ENCODE measurements around the gene FMO2.

The FMO2 gene, protein sequence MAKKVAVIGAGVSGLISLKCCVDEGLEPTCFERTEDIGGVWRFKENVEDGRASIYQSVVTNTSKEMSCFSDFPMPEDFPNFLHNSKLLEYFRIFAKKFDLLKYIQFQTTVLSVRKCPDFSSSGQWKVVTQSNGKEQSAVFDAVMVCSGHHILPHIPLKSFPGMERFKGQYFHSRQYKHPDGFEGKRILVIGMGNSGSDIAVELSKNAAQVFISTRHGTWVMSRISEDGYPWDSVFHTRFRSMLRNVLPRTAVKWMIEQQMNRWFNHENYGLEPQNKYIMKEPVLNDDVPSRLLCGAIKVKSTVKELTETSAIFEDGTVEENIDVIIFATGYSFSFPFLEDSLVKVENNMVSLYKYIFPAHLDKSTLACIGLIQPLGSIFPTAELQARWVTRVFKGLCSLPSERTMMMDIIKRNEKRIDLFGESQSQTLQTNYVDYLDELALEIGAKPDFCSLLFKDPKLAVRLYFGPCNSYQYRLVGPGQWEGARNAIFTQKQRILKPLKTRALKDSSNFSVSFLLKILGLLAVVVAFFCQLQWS

DNA sequence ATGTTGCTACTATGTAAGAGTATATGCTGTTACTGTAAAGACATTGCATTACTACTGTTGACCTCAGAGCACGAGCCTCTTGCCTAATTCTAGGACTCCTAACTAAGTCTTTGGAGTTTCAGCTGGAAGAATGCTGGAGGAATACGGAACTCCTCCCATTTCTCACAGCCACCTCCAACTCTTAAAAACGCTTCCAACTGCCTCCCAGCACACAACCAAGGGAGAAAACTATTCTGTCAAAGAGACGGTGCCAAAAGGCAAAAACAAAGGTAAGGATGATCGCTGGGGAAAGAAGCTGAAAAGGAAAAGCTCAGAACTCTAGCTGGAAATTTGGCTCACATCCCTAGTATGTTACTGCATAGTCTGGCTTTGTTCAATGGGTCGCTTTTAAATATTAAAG is at the start of gene FMO2:
Gene FMO2, plus strand, starts transcription at position 210 of the 400 bp plus-strand sequence. CDS start 414 bp downstream, outside the sequence.
- DNase-seq (ENCODE audit: low read depth in 2 of 2) = no peak

DNA sequence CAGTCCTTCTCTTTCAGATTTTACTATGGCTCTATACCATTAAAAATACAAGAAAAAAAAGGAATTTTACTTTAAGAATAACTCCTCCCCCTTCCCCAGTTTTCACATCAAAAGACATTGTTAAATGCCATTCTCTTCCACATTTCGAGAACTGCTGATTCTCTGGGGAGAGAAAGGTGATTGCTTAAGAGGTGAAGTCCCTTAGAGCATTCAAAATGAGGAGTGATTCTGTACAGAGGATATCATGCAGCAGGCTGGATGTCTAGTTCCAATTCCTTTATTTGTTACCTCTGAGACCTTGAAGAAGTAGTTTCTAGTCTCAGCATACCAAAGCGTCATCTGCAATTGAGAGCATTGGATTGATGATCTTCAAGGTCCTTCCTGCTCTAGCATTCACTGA is 47.5 kb upstream of the FMO2 start:
- no peak for DNase-seq (ENCODE audit: low read depth in 2 of 2)

DNA sequence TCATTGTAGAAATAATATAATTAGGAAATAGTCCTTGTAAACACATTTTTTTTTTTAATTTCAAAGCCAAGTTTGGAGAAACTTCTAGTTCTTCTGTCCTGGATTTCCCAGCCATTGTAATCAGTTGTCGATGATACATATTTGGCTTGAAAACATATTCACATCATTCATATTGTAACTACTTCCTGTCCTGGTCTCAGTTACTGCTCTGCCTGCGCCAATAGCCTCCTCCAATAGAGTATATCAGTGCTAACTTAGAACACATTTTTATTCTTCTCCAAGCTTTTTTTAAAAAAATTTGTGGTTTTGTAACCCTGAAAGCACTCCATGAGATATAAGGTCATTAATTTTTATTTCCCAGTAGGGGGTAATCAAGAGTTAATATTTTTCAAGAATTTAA is 46.1 kb upstream of the FMO2 start:
- DNase-seq (ENCODE audit: low read depth in 2 of 2) = no peak

DNA sequence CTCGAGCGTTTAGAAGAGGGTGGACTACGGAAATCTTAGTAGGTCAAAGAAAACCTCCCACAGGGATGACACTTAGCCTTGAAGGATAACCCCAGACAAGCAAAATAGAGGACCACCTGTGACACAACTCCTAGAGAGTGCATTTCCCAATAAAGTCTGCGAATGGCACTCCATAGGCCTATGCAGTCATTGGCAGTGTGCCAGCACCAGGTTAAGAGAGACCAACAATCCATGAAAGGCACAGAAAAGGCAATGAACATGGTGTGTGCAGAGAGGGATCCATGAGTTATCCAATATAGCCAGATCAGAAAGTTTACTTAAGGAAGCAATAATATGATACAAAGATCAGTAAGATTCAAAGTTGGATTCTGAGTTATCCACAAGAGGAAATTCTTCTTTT is 45.2 kb upstream of the FMO2 start:
- DNase-seq (ENCODE audit: low read depth in 2 of 2) = no peak

DNA sequence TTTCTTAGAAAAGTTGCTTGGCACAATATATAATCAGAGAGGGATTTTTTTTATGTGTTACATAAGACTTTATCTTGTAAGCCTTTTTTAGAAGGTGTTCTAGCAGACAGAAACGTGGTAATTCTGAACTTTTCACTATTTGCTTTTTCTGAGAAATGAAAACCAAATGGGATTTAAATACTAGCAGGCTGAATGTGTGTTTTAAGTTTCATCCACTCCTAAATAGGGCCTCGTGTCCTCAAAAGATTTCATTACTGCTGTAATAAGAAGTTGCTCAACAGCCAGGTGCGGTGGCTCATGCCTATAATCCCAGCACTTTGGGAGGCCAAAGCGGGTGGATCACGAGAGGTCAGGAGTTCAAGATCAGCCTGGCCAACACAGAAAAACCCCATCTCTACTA is 44.7 kb upstream of the FMO2 start:
- DNase-seq (ENCODE audit: low read depth in 2 of 2) = no peak

DNA sequence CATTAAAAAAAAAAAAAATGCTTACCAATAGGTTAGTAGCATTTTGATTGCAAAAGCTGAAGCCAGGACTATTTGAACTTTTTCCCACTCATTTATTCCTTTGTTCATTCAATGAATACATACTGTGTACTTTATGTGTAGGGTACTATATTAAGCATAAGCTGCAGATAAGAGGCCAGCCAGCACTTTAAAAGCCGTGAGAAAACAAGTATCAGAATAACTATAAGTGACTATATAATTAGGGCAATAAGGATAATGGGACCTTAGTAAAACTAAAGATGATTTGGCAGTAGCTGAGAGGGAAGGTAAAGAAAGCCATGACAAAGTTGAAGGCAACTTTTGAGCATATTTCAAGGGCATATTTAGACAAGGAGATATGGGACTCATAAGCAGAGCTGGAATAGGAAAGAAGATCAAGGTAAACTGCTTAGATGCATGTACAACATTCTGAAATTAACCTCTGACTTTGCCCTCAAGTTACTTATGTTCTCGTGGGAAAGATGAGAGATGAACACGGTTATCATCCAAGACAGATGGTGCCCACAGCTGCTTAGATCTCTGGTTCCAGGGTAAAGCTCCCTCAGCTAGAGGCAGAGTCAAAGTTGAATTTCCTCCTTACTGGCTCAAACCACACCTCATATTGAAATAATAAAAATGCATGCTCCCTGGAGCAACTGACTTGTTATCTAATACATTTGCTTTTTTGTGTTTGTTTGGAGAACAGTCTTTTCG is 44.0 kb upstream of the FMO2 start:
- DNase-seq (ENCODE audit: low read depth in 2 of 2) = no peak

DNA sequence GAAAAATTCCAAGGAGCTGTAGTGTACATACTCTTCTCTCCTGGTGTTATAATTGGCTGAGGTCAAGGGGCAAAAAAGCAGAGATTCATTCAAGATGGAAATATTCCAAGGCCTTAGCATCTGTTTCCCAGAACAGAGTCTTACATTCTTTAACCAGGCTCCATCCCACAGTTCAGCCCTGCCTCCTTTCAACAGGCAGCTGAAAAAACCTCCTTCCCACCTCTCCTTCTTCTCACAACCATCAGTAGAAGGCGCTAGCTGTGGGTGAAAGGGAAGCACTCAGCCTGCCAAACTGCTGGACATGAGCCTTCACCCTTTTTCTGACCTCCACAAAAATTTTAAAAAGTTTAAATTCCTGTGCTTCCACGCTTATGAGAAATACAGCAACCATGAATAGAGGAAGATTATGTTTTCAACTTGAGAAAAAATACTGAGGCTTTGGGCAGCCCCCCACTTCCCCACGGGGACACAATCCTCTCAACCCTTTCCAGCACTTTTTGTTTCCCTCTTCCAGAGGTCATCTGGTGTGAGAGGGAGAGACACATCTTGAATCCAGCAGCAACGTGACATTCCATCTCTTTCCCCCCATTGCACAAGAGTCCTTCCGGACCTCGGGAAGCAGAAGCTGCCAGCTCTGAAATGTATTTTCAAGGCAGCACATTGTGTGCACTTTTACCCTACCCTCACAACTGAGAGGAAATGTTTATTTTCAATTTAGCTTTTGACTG is 43.2 kb upstream of the FMO2 start:
- no peak for DNase-seq (ENCODE audit: low read depth in 2 of 2)

DNA sequence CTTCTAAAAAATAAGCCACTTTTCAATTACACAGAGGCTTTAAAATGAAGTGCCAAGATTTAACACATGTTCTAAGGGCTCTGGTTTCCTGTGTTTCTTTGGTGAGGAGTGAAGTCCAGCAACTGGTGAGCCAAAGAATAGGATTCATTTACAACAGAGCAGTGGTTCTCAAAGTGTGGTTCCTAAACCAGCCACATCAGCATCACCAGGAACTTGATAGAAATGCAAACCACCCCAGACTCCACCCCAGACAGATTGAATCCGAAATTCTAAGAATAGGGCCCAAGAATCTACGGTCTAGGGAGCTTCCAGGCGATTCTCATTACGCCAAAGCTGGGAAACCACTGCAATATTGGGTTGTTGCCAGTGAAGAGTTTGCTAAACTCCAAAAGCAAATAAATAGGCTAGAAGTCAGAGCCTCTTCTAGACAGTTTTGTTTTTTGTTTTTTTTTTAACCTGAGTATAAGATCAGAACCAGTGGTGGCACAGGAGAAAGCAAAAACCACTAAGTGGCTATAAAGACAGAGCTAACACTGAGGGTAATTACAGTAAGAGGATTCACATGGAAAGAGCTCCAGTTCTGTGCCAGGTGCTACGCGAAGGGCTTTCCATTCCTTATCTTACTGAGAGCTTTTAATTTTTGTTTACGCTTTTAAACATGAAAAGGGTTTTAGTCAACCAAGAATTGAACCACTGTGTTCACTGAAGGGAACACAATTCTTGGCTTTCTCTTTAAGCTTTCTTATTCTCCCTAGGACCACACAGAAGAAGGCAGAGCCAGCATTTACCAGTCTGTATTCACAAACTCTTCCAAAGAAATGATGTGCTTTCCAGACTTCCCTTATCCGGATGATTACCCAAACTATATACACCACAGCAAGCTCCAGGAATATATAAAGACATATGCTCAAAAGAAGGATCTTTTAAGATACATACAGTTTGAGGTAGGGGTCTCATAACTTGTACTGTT is 42.4 kb upstream of the FMO2 start:
- DNase-seq (ENCODE audit: low read depth in 2 of 2) = no peak

DNA sequence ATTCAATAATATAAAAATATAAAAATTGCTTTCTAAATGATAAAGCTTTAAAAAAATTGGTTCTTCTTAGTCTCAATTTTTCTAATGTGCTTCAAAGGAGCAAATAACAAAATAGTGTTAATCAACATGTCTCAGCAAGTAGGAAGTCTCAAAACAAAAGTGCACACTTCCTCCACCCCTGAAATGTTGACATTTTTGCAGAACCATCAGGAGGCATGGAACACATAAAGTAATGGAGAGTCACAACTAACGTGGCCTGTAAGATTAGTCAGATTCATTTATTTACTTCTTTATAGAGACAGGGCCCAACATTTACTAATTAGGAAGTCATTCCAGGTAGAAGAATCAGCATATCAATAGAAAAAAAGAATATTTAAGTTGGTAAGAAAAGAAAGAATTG is 34.9 kb upstream of the FMO2 start:
- DNase-seq (ENCODE audit: low read depth in 2 of 2) = no peak

DNA sequence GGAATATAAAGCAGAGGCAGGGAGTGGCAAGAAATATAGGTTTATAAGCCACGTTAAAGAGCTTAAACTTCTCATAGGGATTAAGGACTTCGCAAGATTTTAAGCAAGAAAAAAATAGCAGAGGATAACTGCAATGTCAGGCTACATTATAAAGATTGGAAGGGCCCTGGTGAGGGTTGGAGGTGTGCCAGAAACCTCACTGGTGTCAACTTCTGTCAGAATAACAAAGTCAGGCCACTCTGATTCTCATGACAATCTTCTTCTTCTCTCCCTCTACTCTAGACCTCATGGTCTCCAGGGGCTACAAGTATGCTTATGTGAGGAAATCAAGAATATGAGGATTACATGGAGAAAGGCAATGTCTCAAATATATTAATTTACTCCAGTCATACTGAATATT is 32.6 kb upstream of the FMO2 start:
- DNase-seq (ENCODE audit: low read depth in 2 of 2) = no peak

DNA sequence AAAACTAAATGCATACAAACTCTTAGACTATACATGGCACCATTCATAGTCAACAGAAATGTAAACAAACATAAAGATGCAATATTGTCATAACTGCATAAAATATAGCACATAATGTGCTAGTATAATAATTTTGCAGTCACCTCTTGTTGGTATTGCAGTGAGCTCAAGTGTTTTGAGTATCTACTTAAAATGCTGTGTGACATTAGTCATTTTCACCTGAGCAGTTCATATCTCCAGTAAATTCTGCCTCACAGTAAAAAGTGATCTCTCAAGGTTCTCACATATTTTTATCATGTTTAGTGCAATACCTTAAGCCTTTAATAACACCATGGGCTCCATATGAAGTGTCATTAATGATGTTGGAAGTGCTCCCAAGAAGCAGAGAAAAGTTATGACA is 29.6 kb upstream of the FMO2 start:
- no peak for DNase-seq (ENCODE audit: low read depth in 2 of 2)

DNA sequence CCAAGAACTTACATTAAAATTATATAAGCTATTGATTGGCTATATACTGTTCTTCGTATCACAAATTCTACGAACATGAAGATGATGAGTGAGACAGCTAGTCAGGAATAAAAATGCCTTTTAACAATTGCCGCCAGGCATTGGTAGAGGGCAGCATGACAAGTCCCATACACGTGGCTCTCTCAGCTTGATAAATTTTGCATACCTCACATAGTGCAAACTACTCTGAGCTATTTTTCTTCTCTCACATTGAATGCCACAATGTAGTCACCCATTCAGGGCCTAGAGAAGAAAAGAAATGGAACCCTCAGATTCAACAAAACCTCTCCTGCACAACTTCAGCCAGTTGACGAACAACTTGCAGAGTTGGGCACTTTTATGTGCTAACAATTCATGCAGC is 27.0 kb upstream of the FMO2 start:
- no peak for DNase-seq (ENCODE audit: low read depth in 2 of 2)

DNA sequence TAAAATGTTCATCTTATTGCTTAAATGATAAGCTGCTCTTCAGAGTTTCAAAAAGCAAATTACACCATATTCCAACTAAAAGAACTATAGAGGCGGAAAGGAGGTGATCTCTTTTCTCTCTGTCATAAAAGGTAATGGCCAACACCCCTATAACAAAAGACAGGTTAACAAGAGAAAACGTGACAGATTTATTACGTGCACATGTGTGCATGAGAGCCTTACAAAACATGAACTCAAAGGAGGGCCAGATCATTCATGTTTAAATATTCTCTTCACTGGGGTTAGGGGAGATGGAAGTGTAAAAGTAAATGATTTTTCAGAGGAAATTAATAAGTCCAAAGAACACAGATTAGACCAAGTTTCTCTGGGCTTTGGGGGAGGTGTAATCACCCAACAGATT is 26.5 kb upstream of the FMO2 start:
- no peak for DNase-seq (ENCODE audit: low read depth in 2 of 2)

DNA sequence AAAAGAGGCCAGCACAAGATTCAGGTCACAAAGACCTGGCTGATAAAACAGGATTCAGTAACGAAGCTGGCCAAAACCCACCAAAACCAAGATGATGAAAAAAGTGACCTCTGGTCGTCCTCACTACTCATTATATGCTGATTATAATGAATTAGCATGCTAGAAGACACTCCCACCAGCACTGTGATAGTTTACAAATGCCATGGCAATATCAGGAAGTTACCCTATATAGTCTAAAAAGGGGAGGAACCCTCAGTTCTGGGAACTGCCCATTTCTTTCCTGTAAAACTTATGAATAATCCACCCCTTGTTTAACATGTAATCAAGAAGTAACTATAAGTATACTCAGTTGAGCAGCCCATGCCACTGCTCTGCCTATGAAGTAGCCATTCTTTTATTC is 26.0 kb upstream of the FMO2 start:
- DNase-seq (ENCODE audit: low read depth in 2 of 2) = no peak

DNA sequence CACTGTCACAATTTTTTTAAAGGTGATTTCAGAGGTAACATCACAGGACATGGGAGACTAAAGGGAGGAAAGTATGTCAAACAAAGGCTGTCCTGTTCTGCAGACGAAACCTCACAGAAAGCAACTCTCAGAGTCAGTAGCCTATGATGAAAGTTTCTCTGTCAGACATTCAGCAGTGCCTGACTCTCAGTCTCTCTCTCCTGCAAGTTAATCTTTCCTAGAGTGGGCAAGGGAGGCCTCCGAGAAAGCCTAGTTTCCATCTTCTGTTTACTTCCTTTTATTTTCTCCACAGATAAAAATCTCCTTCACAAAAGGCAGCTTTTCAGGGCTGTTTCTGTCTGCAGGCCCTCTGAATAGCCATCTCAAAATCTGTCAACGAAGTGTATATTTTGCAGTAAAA is 24.9 kb upstream of the FMO2 start:
- no peak for DNase-seq (ENCODE audit: low read depth in 2 of 2)

DNA sequence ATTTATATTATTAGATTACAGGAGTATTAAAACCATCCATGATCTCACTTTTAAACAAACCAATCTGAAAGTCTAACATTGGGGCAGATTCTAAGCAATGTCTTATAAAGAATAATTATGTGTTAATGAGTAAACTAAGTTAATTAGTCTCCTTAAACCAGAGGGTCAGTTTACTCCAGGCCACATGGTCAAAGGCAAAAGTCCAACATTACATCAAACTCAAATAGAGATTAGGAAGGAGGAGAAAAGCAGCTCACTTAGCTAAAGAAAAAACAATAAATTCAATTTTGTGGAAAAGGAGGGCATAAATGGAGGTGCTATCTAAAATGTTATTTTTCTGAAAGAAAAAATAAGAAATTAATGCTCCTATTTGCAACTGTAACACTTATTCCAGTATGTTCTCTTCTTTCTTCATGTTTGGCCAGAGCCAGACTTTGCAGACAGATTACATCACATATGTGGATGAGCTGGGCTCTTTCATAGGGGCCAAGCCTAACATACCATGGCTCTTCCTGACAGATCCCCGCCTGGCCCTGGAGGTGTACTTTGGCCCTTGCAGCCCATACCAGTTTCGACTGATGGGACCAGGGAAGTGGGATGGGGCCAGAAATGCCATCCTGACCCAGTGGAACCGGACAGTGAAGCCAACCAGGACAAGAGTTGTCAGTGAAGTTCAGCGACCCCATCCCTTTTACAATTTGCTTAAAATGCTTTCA is 24.3 kb upstream of the FMO2 start:
- no peak for DNase-seq (ENCODE audit: low read depth in 2 of 2)

DNA sequence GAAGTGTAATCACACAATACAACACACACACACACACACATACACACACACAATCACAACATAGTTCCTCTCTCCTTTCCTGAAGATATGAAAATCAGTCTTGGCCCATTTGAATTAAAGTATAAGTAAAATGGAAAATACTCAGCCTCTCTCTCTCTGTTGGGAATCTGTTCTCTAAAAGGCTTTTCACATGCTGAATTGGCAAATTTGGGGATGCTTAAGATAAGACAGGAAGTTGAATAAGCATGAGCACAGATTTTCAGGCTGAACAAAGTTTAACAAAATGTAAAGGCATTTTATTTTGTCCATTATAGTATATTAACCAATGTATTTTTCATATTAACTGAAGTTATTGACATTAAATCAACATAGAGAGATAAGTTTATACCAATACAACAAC is 23.7 kb upstream of the FMO2 start:
- DNase-seq (ENCODE audit: low read depth in 2 of 2) = no peak

DNA sequence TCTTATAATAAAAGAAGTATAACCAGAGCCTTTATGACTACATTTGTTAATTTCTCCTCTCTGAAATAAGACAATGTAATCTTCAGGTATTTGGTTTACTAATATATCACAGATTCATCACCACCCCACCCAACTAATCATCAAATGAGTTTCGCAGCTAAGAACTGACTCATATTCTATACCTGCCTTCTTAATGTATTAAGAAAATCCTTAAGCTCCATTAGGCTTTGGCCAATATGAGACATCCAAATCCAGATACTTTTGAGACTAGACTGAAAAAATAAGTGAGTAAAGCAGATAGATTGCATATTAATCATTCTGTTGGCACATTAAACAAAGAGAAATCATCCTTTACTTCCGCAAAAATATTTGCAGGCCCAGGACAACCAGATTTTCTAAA is 18.7 kb upstream of the FMO2 start:
- no peak for DNase-seq (ENCODE audit: low read depth in 2 of 2)

DNA sequence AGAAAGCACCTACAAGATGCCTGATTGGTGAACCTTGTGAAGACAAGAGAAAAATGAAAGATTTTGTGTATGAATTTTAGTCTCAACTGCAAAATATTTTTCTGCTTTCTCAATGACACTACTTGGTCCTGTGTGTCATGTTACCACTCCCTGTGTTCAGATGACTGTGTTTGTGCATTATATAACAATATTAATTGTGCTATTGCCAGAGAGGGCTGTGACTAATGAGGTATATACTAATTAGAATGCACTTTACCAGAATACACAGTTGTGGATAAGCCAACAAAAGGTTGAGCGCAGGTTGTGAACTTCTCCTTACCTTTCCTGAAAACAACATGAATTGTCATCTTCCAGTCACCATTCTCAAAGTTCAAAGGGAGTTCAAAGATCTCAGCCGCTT is 17.3 kb upstream of the FMO2 start:
- no peak for DNase-seq (ENCODE audit: low read depth in 2 of 2)

DNA sequence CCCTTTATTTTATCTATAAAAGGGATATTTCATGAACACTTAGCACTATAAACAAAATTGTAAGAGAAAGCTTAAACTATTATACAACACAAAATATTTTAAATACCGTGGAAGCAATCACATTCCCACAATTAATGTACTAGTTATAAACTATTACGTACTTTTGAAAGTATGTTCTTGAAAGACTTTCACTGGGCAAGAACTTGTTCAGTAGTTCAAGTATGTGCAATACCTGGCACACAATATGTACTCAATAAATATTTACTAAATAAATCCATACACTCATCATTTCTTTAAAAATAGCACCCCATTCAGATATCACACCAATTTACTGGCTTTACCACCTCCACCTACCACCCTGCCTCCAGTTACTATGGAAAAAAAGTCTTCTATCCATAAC is 12.6 kb upstream of the FMO2 start:
- DNase-seq (ENCODE audit: low read depth in 2 of 2) = no peak

DNA sequence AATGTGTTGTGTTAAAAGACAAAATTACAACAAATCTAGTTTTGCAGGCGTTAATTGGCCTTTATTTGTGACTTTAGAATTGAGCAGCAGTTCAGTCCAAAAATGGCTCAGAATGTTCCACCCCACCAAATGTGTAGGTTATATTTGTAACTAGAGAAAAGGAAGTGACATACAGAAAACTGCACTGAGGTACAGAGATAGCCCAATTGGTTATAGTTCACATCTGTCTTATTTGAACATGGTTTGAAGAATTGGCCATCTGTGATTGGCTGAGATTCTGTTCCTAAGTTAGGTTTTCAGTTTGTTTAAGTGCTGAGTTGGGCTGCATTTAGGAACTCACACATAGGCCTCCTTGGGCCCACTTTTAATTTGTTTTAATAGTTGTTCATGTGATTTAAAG is 12.0 kb upstream of the FMO2 start:
- DNase-seq (ENCODE audit: low read depth in 2 of 2) = no peak
